ENCODE data around the gene DNAH11. TPM values are rescaled to one million over a fixed set of nuclear protein-coding genes. Genes with fewer than 3 reads are reported as not detected.

The DNAH11 gene
- polyA plus RNA-seq, 1 experiment, result not detected

- no peak overlapping the region for H3K27ac ChIP-seq (ENCODE audit: low read depth, low read length)
- TF ChIP-seq CTCF (IDR thresholded peaks at IDR 0.05; ENCODE audit: low read depth, low read length), result no peak
- H3K9me3 ChIP-seq (ENCODE audit: control insufficient read depth, insufficient read depth, low read length), result no peaks in the 10 kb centered on the region
- H3K27me3 ChIP-seq (ENCODE audit: control insufficient read depth, insufficient read depth, low read length), result no peaks in the 10 kb centered on the region
- H3K4me3 ChIP-seq (ENCODE audit: low read depth, low read length), result no peak overlapping the region
- DNase-seq (ENCODE audit: low read depth, low spot score), result no peak
- CTCF ChIA-PET, result no interaction called here
- POLR2A ChIA-PET, result no interaction called here
Measured at GRCh38 chr7:21550821-21551531, 8.1 kb downstream of the DNAH11 start.

GRCh38 chr7:21562385-21562784, 19.5 kb downstream of the DNAH11 start:
- Histone ChIP-seq H3K27me3 (ENCODE audit: control insufficient read depth, insufficient read depth, low read length) (no peaks in the 10 kb centered on the region), H3K4me3 (ENCODE audit: low read depth, low read length) (no peak overlapping the region), H3K27ac (ENCODE audit: low read depth, low read length) (no peak overlapping the region), H3K9me3 (ENCODE audit: control insufficient read depth, insufficient read depth, low read length) (no peaks in the 10 kb centered on the region)
- no peak for DNase-seq (ENCODE audit: low read depth, low spot score)
- TF ChIP-seq CTCF (IDR thresholded peaks at IDR 0.05; ENCODE audit: low read depth, low read length), result no peak
- POLR2A ChIA-PET, result no interaction called here
- CTCF ChIA-PET, result no interaction called here

GRCh38 chr7:21565614-21566013, 22.8 kb downstream of the DNAH11 start:
- Histone ChIP-seq H3K4me3 (ENCODE audit: low read depth, low read length) (no peak overlapping the region), H3K27me3 (ENCODE audit: control insufficient read depth, insufficient read depth, low read length) (no peaks in the 10 kb centered on the region), H3K9me3 (ENCODE audit: control insufficient read depth, insufficient read depth, low read length) (no peaks in the 10 kb centered on the region), H3K27ac (ENCODE audit: low read depth, low read length) (no peak overlapping the region)
- DNase-seq (ENCODE audit: low read depth, low spot score), result no peak
- ChIA-PET CTCF (no interaction called here), POLR2A (no interaction called here)
- TF ChIP-seq CTCF (IDR thresholded peaks at IDR 0.05; ENCODE audit: low read depth, low read length), result no peak

- H3K4me3 ChIP-seq (ENCODE audit: low read depth, low read length), result no peak overlapping the region
- DNase-seq (ENCODE audit: low read depth, low spot score), result no peak
- H3K27ac ChIP-seq (ENCODE audit: low read depth, low read length), result no peak overlapping the region
- H3K27me3 ChIP-seq (ENCODE audit: control insufficient read depth, insufficient read depth, low read length), result no peaks in the 10 kb centered on the region
- ChIA-PET POLR2A (no interaction called here), CTCF (no interaction called here)
- TF ChIP-seq CTCF (IDR thresholded peaks at IDR 0.05; ENCODE audit: low read depth, low read length), result no peak
- H3K9me3 ChIP-seq (ENCODE audit: control insufficient read depth, insufficient read depth, low read length), result no peaks in the 10 kb centered on the region
Measured at GRCh38 chr7:21566094-21566493, 23.3 kb downstream of the DNAH11 start.

- CTCF ChIA-PET, result no interaction called here
- Histone ChIP-seq H3K27ac (ENCODE audit: low read depth, low read length) (no peak overlapping the region), H3K4me3 (ENCODE audit: low read depth, low read length) (no peak overlapping the region), H3K27me3 (ENCODE audit: control insufficient read depth, insufficient read depth, low read length) (no peaks in the 10 kb centered on the region), H3K9me3 (ENCODE audit: control insufficient read depth, insufficient read depth, low read length) (no peaks in the 10 kb centered on the region)
- DNase-seq (ENCODE audit: low read depth, low spot score), result no peak
- POLR2A ChIA-PET, result no interaction called here
- TF ChIP-seq CTCF (IDR thresholded peaks at IDR 0.05; ENCODE audit: low read depth, low read length), result no peak
Measured at GRCh38 chr7:21568762-21569161, 25.9 kb downstream of the DNAH11 start.

Measured in AG04450 (cell line).